ENCODE data around the gene FNDC3B.

Gene FNDC3B

GRCh38 chr3:172203522-172204258 lies 164.3 kb downstream of the FNDC3B start:
- H3K27ac ChIP-seq (ENCODE audit: low read depth in 2 of 2, low read length in 2 of 2): peak overlapping the region; percentile 23 to 53
- peak overlapping the region in 1 of 2 donors; percentile 27 for H3K4me3 ChIP-seq (ENCODE audit: low read length in 2 of 2)
- H3K36me3 ChIP-seq (ENCODE audit: control insufficient read depth in 2 of 2, insufficient read depth in 2 of 2, low read length in 2 of 2): no peaks in the 10 kb centered on the region
- H3K4me1 ChIP-seq (ENCODE audit: control insufficient read depth in 2 of 2, insufficient read depth in 2 of 2, low read length in 2 of 2): peaks cover 11 to 33% of the 10 kb centered on the region in 2 donors
- no peaks in the 10 kb centered on the region for H3K9me3 ChIP-seq (ENCODE audit: control insufficient read depth in 2 of 2, low read length in 2 of 2)
- no peak overlapping the region for H3K9ac ChIP-seq (ENCODE audit: low read depth in 1 of 2, low read length in 2 of 2)
- no peaks in the 10 kb centered on the region for H3K27me3 ChIP-seq (ENCODE audit: control insufficient read depth in 2 of 2, insufficient read depth in 2 of 2, low read length in 2 of 2)

DNA sequence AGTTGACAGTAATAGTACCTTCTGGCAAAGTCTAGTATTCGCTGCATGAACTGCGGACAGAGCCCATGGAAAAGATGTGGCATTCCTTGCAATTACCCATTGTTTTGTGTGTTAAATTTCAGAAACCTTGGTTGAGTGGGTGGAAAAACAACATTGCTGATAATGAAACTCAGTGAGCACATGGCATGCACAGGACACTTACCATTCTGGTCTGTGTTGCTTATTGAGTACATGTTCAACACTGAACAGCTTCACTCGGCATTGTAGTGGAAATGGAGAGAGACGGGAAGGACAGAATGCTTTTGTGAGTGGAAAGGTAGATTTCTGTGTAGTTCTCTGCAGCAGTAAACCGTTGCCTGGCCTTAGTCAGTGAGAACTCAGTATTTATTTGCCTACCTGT lies 165.3 kb downstream of the FNDC3B start:
- Histone ChIP-seq H3K4me1 (ENCODE audit: control insufficient read depth in 2 of 2, insufficient read depth in 2 of 2, low read length in 2 of 2) (peaks cover 11 to 33% of the 10 kb centered on the region in 2 donors), H3K4me3 (ENCODE audit: low read length in 2 of 2) (no peak overlapping the region), H3K36me3 (ENCODE audit: control insufficient read depth in 2 of 2, insufficient read depth in 2 of 2, low read length in 2 of 2) (peaks cover 0 to 4% of the 10 kb centered on the region in 2 donors), H3K9me3 (ENCODE audit: control insufficient read depth in 2 of 2, low read length in 2 of 2) (no peaks in the 10 kb centered on the region), H3K27me3 (ENCODE audit: control insufficient read depth in 2 of 2, insufficient read depth in 2 of 2, low read length in 2 of 2) (no peaks in the 10 kb centered on the region), H3K9ac (ENCODE audit: low read depth in 1 of 2, low read length in 2 of 2) (no peak overlapping the region), H3K27ac (ENCODE audit: low read depth in 2 of 2, low read length in 2 of 2) (peak overlapping the region in 1 of 2 donors; percentile 7)

DNA sequence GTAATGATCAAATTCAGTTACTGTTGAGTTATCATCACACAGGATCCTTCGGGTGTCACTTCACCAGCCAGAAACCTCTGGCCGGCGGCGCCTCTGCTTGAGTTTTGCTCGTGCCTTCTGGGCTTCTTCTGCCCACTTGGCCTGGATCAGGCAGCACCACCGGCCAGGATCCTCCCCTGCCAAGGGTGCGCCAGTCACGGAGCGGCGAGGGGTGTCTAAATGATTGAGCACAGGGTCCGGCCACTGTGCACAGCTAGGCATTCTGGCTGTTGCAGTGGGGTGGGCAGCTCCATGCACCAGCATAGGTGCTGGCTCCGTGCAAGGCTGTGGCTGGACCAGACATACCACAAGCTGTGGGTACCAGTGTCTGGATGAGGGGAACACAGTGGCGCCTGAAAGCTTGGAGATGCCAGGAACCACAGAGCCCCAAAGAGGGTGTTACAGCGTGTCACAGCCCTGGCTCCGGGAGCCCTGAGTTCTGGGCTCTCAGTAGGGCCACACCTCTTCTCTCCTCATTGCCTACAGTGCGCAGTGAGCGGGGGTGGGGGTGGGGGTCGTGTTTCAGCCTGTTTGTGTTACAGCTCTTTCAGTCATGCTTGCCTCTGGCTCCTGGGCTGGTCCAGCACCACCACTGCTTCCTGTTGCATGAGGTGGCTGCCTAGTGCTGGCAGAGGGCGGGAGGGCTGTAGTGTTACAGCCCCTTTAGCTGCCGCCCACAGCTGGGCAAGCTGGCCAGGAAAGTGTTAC lies 169.4 kb downstream of the FNDC3B start:
- no peak overlapping the region for H3K4me3 ChIP-seq (ENCODE audit: low read length in 2 of 2)
- H3K4me1 ChIP-seq (ENCODE audit: control insufficient read depth in 2 of 2, insufficient read depth in 2 of 2, low read length in 2 of 2): peaks cover 0 to 15% of the 10 kb centered on the region in 2 donors
- no peaks in the 10 kb centered on the region for H3K9me3 ChIP-seq (ENCODE audit: control insufficient read depth in 2 of 2, low read length in 2 of 2)
- no peak overlapping the region for H3K27ac ChIP-seq (ENCODE audit: low read depth in 2 of 2, low read length in 2 of 2)
- H3K9ac ChIP-seq (ENCODE audit: low read depth in 1 of 2, low read length in 2 of 2): no peak overlapping the region
- H3K36me3 ChIP-seq (ENCODE audit: control insufficient read depth in 2 of 2, insufficient read depth in 2 of 2, low read length in 2 of 2): peaks cover 0 to 4% of the 10 kb centered on the region in 2 donors
- H3K27me3 ChIP-seq (ENCODE audit: control insufficient read depth in 2 of 2, insufficient read depth in 2 of 2, low read length in 2 of 2): no peaks in the 10 kb centered on the region

- Histone ChIP-seq H3K4me1 (ENCODE audit: control insufficient read depth in 2 of 2, insufficient read depth in 2 of 2, low read length in 2 of 2) (peaks cover 0 to 12% of the 10 kb centered on the region in 2 donors), H3K27ac (ENCODE audit: low read depth in 2 of 2, low read length in 2 of 2) (no peak overlapping the region), H3K9ac (ENCODE audit: low read depth in 1 of 2, low read length in 2 of 2) (no peak overlapping the region), H3K9me3 (ENCODE audit: control insufficient read depth in 2 of 2, low read length in 2 of 2) (no peaks in the 10 kb centered on the region), H3K36me3 (ENCODE audit: control insufficient read depth in 2 of 2, insufficient read depth in 2 of 2, low read length in 2 of 2) (peaks cover 0 to 4% of the 10 kb centered on the region in 2 donors), H3K27me3 (ENCODE audit: control insufficient read depth in 2 of 2, insufficient read depth in 2 of 2, low read length in 2 of 2) (no peaks in the 10 kb centered on the region), H3K4me3 (ENCODE audit: low read length in 2 of 2) (no peak overlapping the region)
Observed at GRCh38 chr3:172209333-172210321, 170.2 kb downstream of the FNDC3B start.

- peaks cover 0 to 5% of the 10 kb centered on the region in 2 donors for H3K4me1 ChIP-seq (ENCODE audit: control insufficient read depth in 2 of 2, insufficient read depth in 2 of 2, low read length in 2 of 2)
- no peak overlapping the region for H3K27ac ChIP-seq (ENCODE audit: low read depth in 2 of 2, low read length in 2 of 2)
- no peaks in the 10 kb centered on the region for H3K9me3 ChIP-seq (ENCODE audit: control insufficient read depth in 2 of 2, low read length in 2 of 2)
- no peaks in the 10 kb centered on the region for H3K27me3 ChIP-seq (ENCODE audit: control insufficient read depth in 2 of 2, insufficient read depth in 2 of 2, low read length in 2 of 2)
- peaks cover 0 to 4% of the 10 kb centered on the region in 2 donors for H3K36me3 ChIP-seq (ENCODE audit: control insufficient read depth in 2 of 2, insufficient read depth in 2 of 2, low read length in 2 of 2)
- no peak overlapping the region for H3K4me3 ChIP-seq (ENCODE audit: low read length in 2 of 2)
- H3K9ac ChIP-seq (ENCODE audit: low read depth in 1 of 2, low read length in 2 of 2): no peak overlapping the region
Observed at GRCh38 chr3:172210355-172210754, 171.0 kb downstream of the FNDC3B start.

GRCh38 chr3:172211123-172211522 lies 171.7 kb downstream of the FNDC3B start:
- H3K9ac ChIP-seq (ENCODE audit: low read depth in 1 of 2, low read length in 2 of 2): no peak overlapping the region
- H3K4me1 ChIP-seq (ENCODE audit: control insufficient read depth in 2 of 2, insufficient read depth in 2 of 2, low read length in 2 of 2): peaks cover 0 to 4% of the 10 kb centered on the region in 2 donors
- peaks cover 0 to 4% of the 10 kb centered on the region in 2 donors for H3K36me3 ChIP-seq (ENCODE audit: control insufficient read depth in 2 of 2, insufficient read depth in 2 of 2, low read length in 2 of 2)
- no peak overlapping the region for H3K27ac ChIP-seq (ENCODE audit: low read depth in 2 of 2, low read length in 2 of 2)
- H3K9me3 ChIP-seq (ENCODE audit: control insufficient read depth in 2 of 2, low read length in 2 of 2): no peaks in the 10 kb centered on the region
- no peak overlapping the region for H3K4me3 ChIP-seq (ENCODE audit: low read length in 2 of 2)
- no peaks in the 10 kb centered on the region for H3K27me3 ChIP-seq (ENCODE audit: control insufficient read depth in 2 of 2, insufficient read depth in 2 of 2, low read length in 2 of 2)

GRCh38 chr3:172213200-172213599 lies 173.8 kb downstream of the FNDC3B start:
- Histone ChIP-seq H3K27me3 (ENCODE audit: control insufficient read depth in 2 of 2, insufficient read depth in 2 of 2, low read length in 2 of 2) (no peaks in the 10 kb centered on the region), H3K9me3 (ENCODE audit: control insufficient read depth in 2 of 2, low read length in 2 of 2) (no peaks in the 10 kb centered on the region), H3K9ac (ENCODE audit: low read depth in 1 of 2, low read length in 2 of 2) (no peak overlapping the region), H3K4me3 (ENCODE audit: low read length in 2 of 2) (no peak overlapping the region), H3K27ac (ENCODE audit: low read depth in 2 of 2, low read length in 2 of 2) (no peak overlapping the region), H3K36me3 (ENCODE audit: control insufficient read depth in 2 of 2, insufficient read depth in 2 of 2, low read length in 2 of 2) (peaks cover 0 to 4% of the 10 kb centered on the region in 2 donors), H3K4me1 (ENCODE audit: control insufficient read depth in 2 of 2, insufficient read depth in 2 of 2, low read length in 2 of 2) (peaks cover 0 to 4% of the 10 kb centered on the region in 2 donors)

DNA sequence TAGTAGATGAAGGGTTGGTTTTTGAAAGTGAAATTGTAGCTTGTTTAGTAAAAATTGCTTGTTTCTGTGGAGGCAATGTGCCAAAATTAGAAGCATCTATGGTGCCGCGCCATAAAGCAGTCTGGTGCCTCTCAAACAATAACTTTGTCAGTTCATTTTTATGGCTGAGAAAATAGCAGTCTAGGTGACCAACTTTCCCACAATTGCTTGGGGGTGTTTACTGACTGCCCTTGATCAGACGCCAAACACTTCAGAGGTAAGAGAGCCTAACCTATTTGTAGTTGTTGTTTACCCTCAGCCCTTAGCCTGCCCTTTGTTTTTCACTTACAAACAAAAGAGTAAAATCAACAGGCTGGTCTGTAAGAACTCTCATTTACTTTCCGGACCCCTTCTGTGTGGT lies 174.5 kb downstream of the FNDC3B start:
- Histone ChIP-seq H3K36me3 (ENCODE audit: control insufficient read depth in 2 of 2, insufficient read depth in 2 of 2, low read length in 2 of 2) (peaks cover 0 to 4% of the 10 kb centered on the region in 2 donors), H3K27ac (ENCODE audit: low read depth in 2 of 2, low read length in 2 of 2) (no peak overlapping the region), H3K4me1 (ENCODE audit: control insufficient read depth in 2 of 2, insufficient read depth in 2 of 2, low read length in 2 of 2) (peaks cover 0 to 8% of the 10 kb centered on the region in 2 donors), H3K27me3 (ENCODE audit: control insufficient read depth in 2 of 2, insufficient read depth in 2 of 2, low read length in 2 of 2) (no peaks in the 10 kb centered on the region), H3K4me3 (ENCODE audit: low read length in 2 of 2) (no peak overlapping the region), H3K9ac (ENCODE audit: low read depth in 1 of 2, low read length in 2 of 2) (no peak overlapping the region), H3K9me3 (ENCODE audit: control insufficient read depth in 2 of 2, low read length in 2 of 2) (no peaks in the 10 kb centered on the region)

GRCh38 chr3:172216267-172216666 lies 176.9 kb downstream of the FNDC3B start:
- Histone ChIP-seq H3K4me1 (ENCODE audit: control insufficient read depth in 2 of 2, insufficient read depth in 2 of 2, low read length in 2 of 2) (peaks cover 0 to 11% of the 10 kb centered on the region in 2 donors), H3K27me3 (ENCODE audit: control insufficient read depth in 2 of 2, insufficient read depth in 2 of 2, low read length in 2 of 2) (no peaks in the 10 kb centered on the region), H3K27ac (ENCODE audit: low read depth in 2 of 2, low read length in 2 of 2) (no peak overlapping the region), H3K4me3 (ENCODE audit: low read length in 2 of 2) (no peak overlapping the region), H3K9me3 (ENCODE audit: control insufficient read depth in 2 of 2, low read length in 2 of 2) (no peaks in the 10 kb centered on the region), H3K36me3 (ENCODE audit: control insufficient read depth in 2 of 2, insufficient read depth in 2 of 2, low read length in 2 of 2) (no peaks in the 10 kb centered on the region), H3K9ac (ENCODE audit: low read depth in 1 of 2, low read length in 2 of 2) (no peak overlapping the region)
